NCI-H82 treated with DMSO at 0.1 percent for 48 hours (cell line): ENCODE measurements around the gene TMEM51.
"Not testable (repeated sequence)": the region's sequence is repeated elsewhere in the genome, so short reads cannot be mapped to it uniquely, and the experiment has no call there.

Experiments
- DNase-seq: peaks from one replicate; lab custom pipeline; 2025; ENCODE audit not compliant: unreplicated experiment; lab: John Stamatoyannopoulos, UW

TMEM51 gene

DNA sequence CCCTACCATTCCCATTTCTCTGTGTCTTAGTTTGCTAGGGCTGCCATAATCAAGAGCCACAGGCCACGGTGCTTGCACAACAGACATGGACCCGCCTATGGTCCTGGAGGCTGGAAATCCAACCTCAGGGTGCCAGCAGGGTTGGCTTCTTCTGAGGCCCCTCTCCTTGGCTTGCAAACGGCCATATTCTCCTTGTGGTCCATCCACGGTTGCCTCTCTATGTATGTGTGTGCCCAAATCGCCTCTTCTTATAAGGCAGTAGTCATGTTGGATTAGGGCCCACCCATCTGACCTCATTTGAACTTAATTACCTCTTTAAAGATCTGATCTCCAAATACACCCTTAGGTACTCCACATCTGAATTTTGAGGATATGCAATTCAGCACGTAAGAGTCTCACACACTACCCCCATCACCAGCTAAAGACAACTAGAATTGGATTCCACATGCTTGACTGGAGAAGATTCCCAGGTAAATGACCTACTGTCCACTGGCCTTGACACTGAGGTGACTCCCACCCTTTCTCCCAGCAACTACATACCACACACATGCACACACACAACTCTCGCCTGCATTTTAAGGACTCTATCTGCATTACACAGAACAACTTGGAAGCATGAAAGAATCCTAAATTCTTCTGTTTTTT, 28.3 kb upstream of the TMEM51 start:
- no peak for DNase-seq

DNA sequence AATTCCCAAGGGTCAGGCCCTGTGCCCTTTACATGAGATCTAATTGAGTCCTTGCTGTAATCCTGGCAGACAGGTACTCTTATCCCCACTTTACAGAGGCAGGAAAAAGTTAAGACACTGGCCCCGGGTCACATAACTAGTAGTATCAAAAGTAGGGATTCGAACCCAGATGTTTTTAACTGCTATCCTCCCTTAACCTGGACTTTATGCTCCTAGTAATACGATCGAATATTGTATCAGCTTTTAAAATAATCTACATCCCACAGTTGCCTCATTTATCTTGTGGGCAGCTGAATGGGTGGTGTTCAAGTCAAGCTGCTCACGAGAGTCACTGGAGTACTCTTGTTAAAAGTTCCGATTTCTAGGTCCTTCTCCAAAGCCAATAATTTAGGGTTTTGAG, 25.5 kb upstream of the TMEM51 start:
- DNase-seq: no peak

DNA sequence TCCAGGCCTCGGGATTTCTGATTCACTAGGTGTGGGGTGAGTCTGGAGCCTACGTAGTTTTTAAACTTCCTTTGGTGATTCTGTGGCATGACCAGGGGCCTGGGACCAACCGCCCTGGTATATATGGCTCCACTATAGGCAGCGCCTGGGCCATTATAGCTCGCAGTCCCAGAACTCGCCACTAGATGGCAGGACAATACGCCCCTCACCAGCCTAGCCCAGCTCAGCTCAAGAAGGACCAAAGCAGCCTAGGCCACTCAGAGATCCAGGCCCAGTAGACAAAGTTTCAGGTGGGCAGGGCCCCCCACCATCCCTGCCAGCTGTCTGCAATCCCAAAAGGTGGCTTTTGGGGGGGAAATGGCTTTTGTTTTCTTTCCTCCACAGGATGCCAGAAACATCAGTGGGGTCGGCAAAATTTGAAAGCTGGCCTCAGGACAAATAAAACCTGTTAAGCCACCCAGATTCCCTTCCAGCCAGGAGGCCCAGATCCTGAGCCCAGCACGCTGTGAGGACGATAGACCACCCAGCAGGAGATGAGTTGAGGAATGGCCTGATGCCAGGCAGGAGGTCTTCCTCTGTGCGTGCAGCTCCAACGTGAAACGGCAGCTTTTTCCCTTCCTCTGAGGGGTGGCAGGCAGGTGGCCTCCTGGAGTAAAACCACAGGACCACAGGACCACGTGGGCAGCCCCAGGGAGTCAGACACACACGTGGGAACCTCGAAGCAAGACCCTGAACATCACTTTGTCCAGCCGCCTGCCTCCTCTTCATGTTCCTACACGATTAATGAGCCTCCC, 24.8 kb upstream of the TMEM51 start:
- peak; percentile 63 for DNase-seq

DNA sequence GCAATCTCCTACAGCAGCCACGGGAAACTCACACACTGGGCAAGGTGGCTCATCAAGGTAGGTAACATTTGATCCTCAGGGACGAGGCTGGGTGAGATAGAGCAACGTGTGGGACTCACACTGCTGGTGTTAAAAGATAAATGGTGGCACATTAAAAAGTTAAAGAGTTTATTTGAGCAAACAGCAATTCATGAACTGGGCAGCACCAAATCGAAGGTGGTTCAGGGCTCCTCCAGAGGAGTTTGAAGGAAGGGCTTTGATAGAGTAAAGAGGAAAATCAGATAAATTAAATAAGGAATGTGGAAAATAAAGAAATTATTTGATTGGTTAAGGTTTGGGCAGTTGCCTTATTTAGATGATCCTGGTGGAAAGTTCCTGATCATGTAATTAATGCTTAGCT, 23.6 kb upstream of the TMEM51 start:
- DNase-seq: no peak

DNA sequence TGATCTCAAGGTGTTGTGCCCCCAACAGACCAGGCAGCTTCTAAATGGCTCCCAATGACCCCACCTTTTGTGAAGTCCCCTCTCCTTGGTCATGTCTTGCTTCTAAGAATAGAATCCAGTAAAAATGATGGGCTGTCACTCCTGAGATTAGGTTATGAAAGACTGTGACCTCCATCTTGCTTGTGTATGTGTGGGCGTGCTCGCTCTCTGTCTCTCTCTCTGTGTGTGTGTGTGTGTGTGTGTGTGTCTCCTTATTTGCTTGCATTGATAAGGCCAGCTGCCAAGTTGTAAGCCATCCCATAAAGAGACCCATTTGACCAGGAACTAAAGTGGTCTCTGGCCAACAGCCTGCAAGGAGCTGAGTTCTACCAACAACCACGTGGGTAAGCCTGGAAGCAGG, 22.9 kb upstream of the TMEM51 start:
- DNase-seq: no peak

DNA sequence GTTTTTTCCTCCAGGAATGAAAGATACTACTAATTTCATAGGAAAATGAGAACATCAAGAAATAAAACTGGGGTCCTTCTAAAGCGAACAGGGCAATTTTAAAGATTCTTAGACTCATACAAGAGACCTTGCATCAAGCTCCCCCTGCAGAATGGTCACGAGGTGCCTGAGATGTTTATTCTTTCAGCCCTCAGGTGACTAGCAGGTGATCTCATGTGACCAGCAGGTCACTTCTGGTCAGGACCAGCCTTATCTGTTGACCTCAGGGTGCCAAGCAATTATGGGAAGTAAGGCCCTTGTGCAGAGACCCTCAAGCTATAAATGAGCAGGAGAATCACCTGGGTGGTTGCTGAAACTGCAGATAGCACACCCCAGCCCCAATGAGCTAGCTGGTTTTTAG, 20.6 kb upstream of the TMEM51 start:
- DNase-seq: no peak

DNA sequence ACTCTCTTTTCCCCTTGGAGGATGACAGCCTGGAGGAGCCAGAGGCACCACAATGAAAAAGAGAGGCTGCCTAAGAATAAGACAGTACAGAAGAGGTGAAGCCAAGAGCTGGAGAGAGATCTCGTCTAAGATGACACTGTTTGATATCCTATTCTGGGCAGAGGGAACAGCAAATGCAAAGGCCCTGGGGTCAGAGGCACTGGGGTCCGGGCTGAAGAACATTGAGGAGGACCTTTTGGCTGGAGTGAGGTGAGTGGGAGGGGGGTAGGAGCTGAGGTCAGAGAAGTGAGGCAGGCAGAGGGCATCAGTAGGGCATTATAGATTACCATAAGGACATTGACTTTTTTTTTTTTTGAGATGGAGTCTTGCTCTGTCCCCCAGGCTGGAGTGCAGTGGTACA, 19.3 kb upstream of the TMEM51 start:
- no peak for DNase-seq

DNA sequence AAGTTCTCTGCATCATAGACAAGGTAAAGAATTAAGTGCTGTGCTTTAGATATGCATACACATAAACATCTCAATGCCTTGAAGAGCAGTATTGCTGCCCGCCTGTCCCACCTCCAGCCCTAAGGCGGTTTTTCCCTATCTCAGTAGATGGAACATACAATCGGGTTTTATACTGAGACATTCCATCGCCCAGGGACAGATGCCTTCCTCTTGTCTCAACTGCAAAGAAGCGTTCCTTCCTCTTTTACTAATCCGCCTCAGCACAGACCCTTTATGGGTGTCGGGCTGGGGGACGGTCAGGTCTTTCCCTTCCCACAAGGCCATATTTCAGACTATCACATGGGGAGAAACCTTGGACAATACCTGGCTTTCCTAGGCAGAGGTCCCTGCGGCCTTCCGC, 17.9 kb upstream of the TMEM51 start:
- DNase-seq: not testable (repeated sequence)

DNA sequence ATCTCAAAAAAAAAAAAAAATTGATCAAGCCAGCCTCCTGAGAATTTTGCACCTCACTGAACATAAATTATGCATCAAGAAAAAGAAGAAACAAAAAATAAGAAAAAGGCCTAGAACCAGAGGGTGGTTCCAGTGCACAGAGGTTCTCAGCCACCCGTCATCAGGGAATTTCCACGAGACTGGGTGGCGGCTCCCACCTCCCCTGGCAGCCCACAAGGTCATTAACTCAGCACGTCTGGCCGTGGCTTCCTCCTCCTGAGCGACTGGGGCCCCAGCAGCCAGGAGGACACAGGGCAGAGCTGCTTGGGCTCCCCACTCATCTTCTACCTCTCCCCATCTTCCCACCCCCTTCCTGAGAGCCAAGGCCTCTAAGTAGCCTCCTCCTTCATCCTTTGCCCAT, 15.7 kb upstream of the TMEM51 start:
- DNase-seq: no peak

DNA sequence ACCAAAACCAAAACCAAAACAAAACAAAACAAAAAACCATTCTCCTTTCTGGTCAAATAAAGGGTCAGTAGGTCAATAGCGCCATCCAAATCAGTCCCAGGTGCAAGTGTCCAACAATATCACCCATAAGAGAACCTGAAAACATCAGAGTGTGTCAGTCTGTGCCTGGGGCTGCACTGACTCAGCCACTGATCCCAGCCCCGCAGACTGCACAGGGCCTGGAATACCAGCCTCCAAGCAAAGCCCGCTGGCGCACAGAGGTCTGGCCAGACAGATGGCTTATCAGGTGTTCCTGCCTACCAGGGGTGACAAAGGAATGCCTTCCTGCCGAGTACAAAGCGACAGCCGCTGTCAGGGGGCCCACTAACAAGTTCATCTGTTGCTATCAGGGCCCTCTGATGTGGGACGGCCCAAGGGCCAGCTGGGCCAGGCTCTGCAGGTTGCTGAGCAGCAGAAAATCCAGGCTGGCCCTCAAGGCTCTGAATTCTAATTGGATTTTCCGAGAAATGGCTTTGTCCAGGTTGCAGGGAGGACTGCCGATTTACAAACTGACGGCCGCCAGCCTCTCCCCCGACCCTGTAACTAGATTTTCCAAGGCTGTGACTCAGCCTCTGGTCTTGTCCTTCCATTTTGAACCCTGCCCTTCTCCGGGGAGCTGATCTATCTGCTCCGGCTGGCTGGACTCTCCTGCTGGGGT, 13.7 kb upstream of the TMEM51 start:
- peak; percentile 97 for DNase-seq

DNA sequence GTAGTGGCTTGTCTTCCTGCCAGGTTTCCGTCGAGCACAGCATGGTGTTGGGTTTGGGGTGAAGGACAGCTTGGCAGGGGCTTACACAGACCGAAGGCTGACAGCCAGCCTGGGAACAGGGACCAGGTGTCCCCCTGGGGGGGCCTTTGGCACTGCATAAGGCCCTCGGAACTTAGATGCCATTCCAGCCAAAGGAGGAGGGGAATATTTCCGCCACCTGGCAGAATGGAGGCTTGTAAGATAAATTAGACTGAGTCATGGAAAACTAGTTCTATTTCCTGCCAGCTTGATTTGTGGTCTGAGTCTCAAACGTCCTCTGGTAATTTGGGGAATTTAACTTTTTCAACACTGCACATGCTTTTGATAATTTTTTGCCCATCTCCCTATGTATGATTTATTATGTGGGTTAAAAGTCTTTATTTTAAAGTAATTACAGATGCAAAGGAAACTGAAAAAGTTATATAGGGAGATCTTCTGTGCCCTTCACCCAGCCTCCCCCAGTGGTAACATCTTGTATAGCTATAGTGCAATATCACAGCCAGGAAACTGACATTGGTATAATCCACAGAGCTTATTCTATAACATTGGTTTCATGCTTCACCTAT, 11.5 kb upstream of the TMEM51 start:
- no peak for DNase-seq

DNA sequence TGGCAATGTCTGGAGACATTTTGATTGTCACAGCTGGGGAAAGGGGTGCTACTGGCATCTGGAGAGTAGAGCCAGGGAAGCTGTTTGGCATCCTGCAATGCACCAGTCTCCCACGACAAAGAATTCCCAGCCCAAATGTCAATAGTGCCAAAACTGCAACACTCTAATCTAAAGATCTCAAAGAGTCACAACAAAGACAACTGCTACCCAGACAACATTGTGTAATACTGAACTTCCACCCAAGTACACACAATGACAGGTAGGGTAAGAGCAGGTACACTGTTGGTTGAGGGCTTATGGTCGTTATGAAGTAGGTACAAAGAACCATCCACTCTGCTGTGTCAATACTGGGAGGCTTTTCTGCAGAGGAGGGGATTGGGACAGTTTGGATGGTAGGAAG, 8.2 kb upstream of the TMEM51 start:
- DNase-seq: no peak

DNA sequence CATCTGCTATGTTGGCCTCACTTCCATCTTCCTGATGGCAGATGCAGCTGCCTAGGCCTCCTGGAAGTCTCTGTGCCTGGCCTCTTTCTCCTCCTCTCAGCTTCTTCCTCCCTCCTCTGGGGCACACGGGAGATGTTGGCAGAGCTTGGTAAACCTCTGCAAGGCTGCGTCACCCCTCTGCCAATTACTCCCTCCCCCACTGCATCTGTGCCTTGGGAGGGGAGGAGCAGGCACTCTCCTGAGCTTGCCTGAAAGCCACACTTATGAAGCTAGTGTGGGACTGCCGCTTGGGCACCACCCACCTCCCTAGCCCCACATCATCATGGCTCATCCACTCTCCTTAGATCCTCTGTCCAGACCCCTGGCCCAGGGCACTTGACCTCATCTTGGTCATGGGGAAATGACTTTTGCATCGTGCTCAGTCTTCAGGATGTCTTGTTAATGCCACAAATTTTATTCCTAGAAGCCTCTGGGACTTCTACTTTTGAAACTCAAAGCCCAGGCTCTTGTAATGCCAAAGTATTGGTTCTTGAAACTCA, 7.3 kb upstream of the TMEM51 start:
- DNase-seq: no peak

DNA sequence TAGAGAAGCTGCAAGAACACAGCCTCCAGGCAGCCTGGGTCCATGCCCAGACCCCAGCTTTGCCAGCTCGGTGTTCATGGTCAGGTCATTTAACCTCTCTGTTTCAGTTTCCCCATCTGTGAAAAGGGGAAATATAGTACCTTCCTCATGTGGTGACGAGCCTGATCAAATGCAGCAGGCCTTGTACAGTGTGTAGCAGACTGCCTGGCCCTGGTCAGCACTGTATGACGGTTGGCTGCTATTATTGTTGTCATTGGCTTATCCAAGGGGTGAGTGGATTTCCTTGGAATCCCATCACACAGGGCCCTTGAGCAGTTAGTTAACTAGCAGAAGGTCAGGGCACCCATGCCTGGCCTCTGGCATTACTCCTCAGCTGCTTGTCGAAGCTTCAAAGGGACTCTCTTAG, 6.6 kb upstream of the TMEM51 start:
- DNase-seq: no peak

DNA sequence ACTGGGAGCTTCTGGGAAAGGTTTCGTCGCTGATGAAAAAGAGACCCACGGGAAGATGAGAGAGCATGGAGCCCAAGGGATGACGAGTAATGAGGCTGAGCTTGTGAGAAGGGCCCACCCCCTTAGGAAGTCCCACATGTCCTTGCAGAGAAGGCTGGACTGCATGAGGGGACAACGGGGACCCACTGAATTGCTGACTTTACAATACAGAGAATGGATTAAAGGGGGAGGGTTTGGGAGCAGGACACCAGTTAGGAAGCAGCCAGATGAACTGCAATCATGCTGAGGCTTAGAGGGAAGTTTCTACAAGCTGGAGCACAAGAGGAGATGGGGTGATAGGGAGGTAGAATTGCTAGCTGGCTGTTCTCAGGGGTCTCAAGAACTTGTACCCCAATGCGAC, 5.5 kb upstream of the TMEM51 start:
- DNase-seq: no peak

DNA sequence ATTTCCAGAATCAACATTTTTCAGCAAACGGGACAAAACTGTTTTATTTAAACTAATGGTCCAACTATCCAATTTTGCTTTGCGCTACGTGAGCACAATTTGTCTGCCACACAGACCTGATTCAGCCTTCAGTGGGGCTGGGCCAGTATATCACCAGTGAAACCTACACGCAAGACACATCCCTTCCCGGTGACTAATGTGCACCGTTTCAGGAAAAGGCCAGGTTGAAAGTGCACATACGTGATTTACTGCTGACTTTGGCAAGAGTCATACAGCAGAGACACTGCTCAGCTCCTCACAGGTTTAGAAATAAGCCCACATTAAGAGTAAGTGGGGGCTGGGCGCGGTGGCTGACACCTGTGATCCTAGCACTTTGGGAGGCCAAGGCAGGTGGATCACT, 5.1 kb upstream of the TMEM51 start:
- no peak for DNase-seq

DNA sequence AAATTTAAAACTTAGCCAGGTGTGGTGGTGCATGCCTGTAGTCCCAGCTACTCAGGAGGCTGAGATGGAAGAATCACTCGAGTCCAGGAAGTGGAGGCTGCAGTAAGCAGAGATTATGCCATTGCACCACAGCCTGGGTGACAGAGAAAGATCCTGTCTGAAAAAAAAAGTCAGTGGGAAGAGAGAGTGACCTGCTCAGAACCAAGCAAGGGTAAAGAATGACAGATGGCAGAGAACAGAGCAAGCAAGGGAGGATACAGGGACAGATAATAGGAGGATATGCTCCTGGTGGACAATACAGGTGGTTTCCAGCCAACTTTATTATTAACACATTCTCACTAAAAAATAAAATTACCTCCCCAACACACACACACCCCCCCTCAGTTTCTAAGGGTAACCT, 4.6 kb upstream of the TMEM51 start:
- DNase-seq: peak; percentile 58

DNA sequence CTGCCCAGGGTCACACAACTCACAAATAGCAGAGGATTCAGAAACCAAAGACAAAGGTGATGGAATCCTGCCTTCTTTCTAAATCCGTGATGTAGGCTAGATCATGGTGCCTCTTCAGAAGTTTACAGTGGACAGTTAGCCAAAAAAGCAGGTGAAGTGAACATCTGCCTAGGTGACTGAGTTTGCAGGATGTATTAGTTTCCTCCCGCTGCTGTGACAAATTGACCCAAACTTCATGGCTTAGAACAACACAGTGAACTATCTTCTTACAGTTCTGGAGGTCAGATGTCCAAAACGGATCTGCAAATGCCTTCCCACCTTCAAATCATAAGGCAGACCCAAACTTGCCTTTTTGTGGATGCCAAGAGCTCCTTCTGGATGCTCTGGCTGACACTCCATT, 3.2 kb upstream of the TMEM51 start:
- no peak for DNase-seq

DNA sequence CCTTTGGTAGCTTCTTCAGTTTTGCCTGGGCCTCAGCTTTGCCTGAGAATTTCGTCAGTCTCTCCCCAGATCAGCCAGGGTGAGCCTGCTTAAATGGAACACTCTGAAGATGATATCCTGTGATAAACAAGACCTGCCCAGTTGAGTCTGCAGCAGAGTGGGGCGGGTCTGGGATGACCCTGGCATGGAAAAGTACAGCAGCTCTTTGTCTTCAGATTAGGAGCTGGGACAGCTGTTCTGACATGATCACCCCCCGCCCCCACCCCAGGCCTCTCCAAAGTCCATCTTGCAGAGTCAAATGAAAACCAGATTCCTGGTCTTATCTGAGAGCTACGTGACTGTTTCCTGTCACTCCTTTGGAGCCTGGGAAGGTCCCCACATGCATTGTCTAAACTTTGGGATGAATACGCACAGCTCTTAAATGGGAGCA, 2.2 kb upstream of the TMEM51 start:
- peak; percentile 83 for DNase-seq

DNA sequence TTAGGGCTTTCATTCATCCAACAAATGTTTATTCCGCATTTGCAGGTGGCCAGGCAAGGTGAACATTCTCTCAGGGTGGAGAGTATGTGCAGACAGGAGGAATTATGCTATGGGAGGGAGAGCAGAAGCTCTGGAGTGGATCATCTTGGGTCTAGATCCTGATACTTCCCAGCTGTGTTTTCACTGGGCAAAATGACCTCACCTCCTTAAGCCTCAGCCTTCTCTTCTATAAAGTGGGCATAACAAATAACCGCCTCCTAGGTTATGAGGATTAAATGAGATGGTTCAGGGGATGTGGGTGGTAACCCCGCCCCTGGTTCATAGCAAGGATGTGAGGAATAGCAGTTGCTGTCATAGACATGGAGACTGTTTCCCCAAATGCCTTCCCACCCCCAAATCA, 1.7 kb upstream of the TMEM51 start:
- no peak for DNase-seq

DNA sequence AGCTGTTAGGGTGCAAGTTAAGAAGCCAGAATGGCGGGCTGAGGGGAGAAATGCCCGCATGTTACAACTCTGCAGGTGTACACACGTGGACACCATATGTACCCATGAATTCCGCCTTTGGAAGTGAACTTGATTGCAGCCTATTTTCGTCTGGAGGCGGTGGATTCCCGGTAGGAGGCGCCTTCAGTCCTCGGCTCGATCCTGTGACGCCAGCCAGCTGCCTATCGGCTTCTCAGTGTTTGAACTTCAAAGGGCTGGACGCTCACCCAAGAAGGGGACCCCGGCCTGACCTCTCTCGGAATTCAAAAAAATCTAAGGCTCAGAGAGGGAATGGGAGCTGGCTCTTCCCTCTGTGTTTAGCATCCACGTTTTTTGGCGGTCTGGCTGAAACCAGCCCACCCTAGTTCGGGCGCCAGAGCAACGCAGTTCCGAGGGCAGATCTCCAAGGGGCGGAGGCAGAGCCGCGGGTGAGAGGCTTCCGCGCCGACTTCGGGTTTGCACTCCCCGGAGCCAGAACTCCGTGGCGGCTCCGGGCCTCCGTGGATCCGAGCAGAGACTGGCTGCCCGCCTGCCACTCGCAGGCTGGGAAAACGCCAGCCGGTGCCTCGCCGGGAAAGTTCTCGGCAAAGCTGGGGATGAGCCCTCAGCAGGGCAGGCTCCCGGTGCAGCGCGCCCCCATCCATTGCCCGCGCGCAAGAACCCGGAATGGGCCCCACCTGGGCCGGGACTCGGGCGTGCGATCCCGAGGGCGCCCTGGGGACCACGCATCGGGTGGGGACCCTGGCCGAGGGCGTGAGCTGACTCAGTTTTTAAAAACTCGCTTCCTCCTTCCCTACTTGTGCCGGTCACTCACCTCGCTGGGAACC, 996 bp upstream of the TMEM51 start:
- DNase-seq: peak; percentile 83
